Heart left ventricle (tissue), 16 donors: ENCODE measurements around the gene MRC1. TPM values are rescaled to one million over a fixed set of nuclear protein-coding genes. Genes with fewer than 3 reads are reported as not detected.
A peak's percentile ranks its signal among the peaks of the same experiment; 100 is the strongest.

ENCODE experiments used
- ATAC-seq, 4 donors: fragments of 200-7000 bp; cut with Tn5 transposase; one replicate each; pipeline ENCODE4 v1.9.1; 2020 to 2022; ENCODE audit warnings: moderate library complexity in 4 of 4, mild to moderate bottlenecking in 3 of 4, moderate number of reproducible peaks in 1 of 4
- DNase-seq, 5 donors: peaks; one replicate each; pipeline ENCODE4 v3.0.0-alpha.2; 2020
- H3K27ac ChIP-seq, 12 donors: fragments of 200-600 bp; sonication (generic) in 4 of 12; one replicate each; pipeline versions ENCODE4 v1.5.0 to v1.8.0; 2016 to 2022; ENCODE audit warnings: mild to moderate bottlenecking in 2 of 12
- H3K27me3 ChIP-seq, 9 donors: fragments of 200-600 bp; sonication (generic) in 2 of 9; one replicate each; pipeline versions ENCODE4 v1.5.1 to v1.8.0; 2016 to 2022; ENCODE audit warnings: mild to moderate bottlenecking in 3 of 9
- H3K36me3 ChIP-seq, 9 donors: fragments of 200-600 bp; sonication (generic) in 2 of 9; one replicate each; pipeline versions ENCODE4 v1.5.0 to v1.8.0; 2018 to 2022; ENCODE audit warnings: mild to moderate bottlenecking in 2 of 9
- H3K4me1 ChIP-seq, 12 donors: fragments of 200-600 bp; sonication (generic) in 4 of 12; one replicate each; pipeline versions ENCODE4 v1.5.0 to v1.8.0; 2016 to 2022; ENCODE audit warnings: mild to moderate bottlenecking in 3 of 12
- H3K4me3 ChIP-seq, 12 donors: fragments of 200-600 bp; sonication (generic) in 4 of 12; one replicate each; pipeline versions ENCODE4 v1.5.0 to v1.8.0; 2017 to 2022; ENCODE audit warnings: mild to moderate bottlenecking in 9 of 12, moderate library complexity in 4 of 12
- H3K9me3 ChIP-seq, 12 donors: fragments of 200-600 bp; sonication (generic) in 4 of 12; one replicate each; pipeline versions ENCODE4 v1.5.0 to v1.8.0; 2016 to 2022; ENCODE audit warnings: mild to moderate bottlenecking in 1 of 12
- CTCF ChIP-seq, 12 donors: fragments of 200-600 bp; sonication (generic) in 4 of 12; IDR thresholded peaks; one replicate each; pipeline versions ENCODE4 v1.5.0 to v1.8.0; 2018 to 2022; ENCODE audit warnings: antibody characterized with exemption in 12 of 12, mild to moderate bottlenecking in 5 of 12
- POLR2A ChIP-seq, 2 donors: fragments of 450-650 bp; IDR thresholded peaks; one replicate each; pipeline ENCODE4 v1.6.1; 2017; ENCODE audit warnings: antibody characterized with exemption in 2 of 2, mild to moderate bottlenecking in 2 of 2, moderate library complexity in 2 of 2
- WGBS, 4 donors: extraction: QIAGEN DNeasy Blood & Tissue Kit in 2 of 4; methylation state at CpG; one replicate each; pipeline versions ENCODE4 v1.1.5 to v1.1.7; 2013 to 2018; 5-methylcytosine and 5-hydroxymethylcytosine counted together
- intact Hi-C, 10 donors: fragments of 100-400 bp; cut with DNase I; formaldehyde crosslinking; loops; one replicate each; pipeline versions ENCODE4 v1.11.1 to v1.14.2; 2022
- polyA plus RNA-seq, 2 donors: library from polyadenylated mRNA; stranded (reverse); fragments of 200-250 nt; gene quantifications; one replicate each; pipeline ENCODE4 v1.2.3, GENCODE V29; 2013
- total RNA-seq, 9 donors: library from RNA; depleted of rRNA in 2 of 9; stranded (reverse); fragments of >200 nt in 2 of 9; fragmentation: NEBNext Ultra II Directional in 3 of 9; extraction: Animal tissue kit (Norgen Biotek cat#: 25700) in 3 of 9; gene quantifications; one replicate each; pipeline versions ENCODE4 v1.1.0 to v1.2.4, GENCODE V29; 2016 to 2023
- donor health status: ischemic (EF 13 %, LVEDD 7.1; RV severe dilation, severe dysfunction).
- donor health status: healthy with polysubstance abuse.
- donor health status: DM: no; HTN: yes; CAD: no.
- donor health status: DM: no; HTN: no; CAD: no.
- donor health status: ischemic (EF 25% LVEDD 6.9; RV normal size, moderate dysfunction).
- donor health status: ischemic (EF 25% LVEDD 5.7; RV mildly dilated, moderate dysfunction).
- donor health status: healthy.
- donor health status: DM: yes; HTN: yes; CAD: no.
- donor health status: ischemic (EF 35%, LVEDD 5.7; RV mildly dilated, moderate dysfunction).
- donor health status: nonischemic (EF 11% LVEDD 7.7; RV severe dilation, severe dysfunction).
- donor health status: DM: yes; HTN: yes; CAD: no.
- donor health status: PGD.
- donor health status: ischemic (EF 29% LVEDD 5.4; RV normal size, mild dysfunction).
- donor health status: nonischemic (EF 23%, LVEDD 6.1; RV moderate dilation, normal function).

MRC1 gene
- total and polyA plus RNA-seq, 11 donors = 3.1 to 144 (median 9.7) TPM

DNA sequence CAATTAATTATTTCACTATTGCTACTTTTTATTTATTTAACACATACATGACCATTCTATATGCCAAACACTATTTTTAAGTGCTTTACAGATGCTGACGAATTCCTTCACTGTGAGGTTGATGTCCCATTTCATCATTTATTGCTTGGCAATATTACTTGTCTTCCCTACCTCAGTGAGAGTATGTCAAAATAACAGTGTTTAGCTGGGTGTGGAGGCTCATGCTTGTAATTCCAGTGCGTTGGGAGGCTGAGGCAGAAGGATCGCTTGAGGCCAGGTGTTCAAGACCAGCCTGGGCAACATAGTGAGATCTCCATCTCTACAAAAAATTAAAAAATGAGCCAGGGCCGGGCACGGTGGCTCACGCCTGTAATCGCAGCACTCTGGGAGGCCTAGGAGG, 19.8 kb upstream of the MRC1 start:
- TF ChIP-seq POLR2A (IDR thresholded peaks at IDR 0.05) (no peak), CTCF (IDR thresholded peaks at IDR 0.05) (no peak)
- Histone ChIP-seq H3K27ac (no peak overlapping the region), H3K4me1 (peaks cover 0 to 64% (median 0%) of the 10 kb centered on the region in 12 donors), H3K4me3 (no peak overlapping the region), H3K27me3 (no peaks in the 10 kb centered on the region), H3K9me3 (no peaks in the 10 kb centered on the region), H3K36me3 (no peaks in the 10 kb centered on the region)
- no peak for DNase-seq
- no peak for ATAC-seq
- intact Hi-C loops = no loop called here
- 87 to 95% (median 95%) methylated on average over 7 of the region's 7 CpGs for WGBS, 4 donors

DNA sequence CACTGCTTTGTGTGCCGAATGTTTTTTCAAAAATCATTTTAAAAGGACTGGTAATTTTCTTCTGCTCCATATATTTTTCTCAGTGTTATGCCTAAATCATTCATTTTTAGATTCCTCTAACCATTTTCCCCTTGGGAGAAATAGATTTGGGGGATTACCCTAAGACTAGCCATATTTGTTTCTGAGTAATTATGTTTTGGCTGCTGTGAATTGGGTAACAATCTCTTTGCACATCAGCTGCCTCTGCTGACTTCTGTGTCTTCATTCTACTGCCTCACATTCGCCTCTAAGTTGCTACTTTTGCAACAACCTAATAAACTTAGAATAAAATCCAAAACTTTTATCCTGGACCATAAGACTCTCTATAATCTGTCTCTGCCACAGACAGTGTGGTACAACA, 18.5 kb upstream of the MRC1 start:
- WGBS, 4 donors = 86 to 92% (median 88%) methylated on average over 2 of the region's 2 CpGs
- intact Hi-C loops = no loop called here
- no peaks in the 10 kb centered on the region for H3K27me3 ChIP-seq
- no peaks in the 10 kb centered on the region for H3K9me3 ChIP-seq
- DNase-seq (no peak), ATAC-seq (no peak)
- peaks cover 0 to 52% (median 0%) of the 10 kb centered on the region in 12 donors for H3K4me1 ChIP-seq
- H3K27ac ChIP-seq = no peak overlapping the region
- H3K36me3 ChIP-seq = no peaks in the 10 kb centered on the region
- H3K4me3 ChIP-seq = no peak overlapping the region
- TF ChIP-seq POLR2A (IDR thresholded peaks at IDR 0.05) (no peak), CTCF (IDR thresholded peaks at IDR 0.05) (no peak)

GRCh38 chr10:17792991-17793390, 16.2 kb upstream of the MRC1 start:
- intact Hi-C loops = no loop called here
- TF ChIP-seq POLR2A (IDR thresholded peaks at IDR 0.05) (no peak), CTCF (IDR thresholded peaks at IDR 0.05) (no peak)
- DNase-seq (no peak), ATAC-seq (no peak)
- Histone ChIP-seq H3K4me1 (peaks cover 0 to 31% (median 0%) of the 10 kb centered on the region in 12 donors), H3K4me3 (no peak overlapping the region), H3K27me3 (no peaks in the 10 kb centered on the region), H3K9me3 (no peaks in the 10 kb centered on the region), H3K36me3 (no peaks in the 10 kb centered on the region), H3K27ac (peak overlapping the region in 1 of 12 donors; percentile 56)

DNA sequence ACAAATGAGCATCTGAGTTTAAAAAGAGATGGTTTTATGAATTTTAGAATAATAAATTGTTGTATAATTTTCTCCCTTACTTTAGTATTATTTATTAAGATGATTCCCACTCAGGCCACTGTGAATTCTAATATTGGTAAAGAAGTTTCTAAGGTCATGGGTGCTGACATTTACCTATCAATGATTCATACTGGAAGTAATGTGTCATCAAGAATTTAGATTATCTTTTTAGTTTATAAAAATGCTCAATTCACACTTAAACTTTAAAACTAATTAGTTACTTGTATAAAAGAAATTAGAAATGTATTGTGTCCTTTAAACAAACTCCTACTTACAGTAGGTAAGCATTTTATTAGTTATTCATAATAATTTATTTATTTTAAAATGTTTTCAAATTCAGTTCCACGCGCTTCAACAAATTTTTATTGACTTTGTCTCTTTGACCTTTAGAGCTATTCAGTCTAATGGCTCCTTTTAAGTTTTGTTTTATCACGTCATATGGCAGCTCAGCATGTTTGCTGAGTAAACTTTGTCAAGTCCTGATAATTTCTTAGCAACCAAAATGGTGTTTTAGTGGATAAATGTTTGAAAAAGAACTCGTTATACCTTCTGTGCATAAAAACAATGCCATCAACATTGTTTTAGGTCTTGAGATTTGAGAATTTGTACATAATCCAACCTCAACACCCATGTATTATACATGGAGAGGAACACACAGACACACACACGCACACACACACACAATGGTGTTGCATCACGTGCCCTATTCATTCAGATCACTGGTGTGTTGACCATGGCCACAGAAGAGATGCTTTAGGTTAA, 15.1 kb upstream of the MRC1 start:
- Histone ChIP-seq H3K4me3 (no peak overlapping the region), H3K9me3 (no peaks in the 10 kb centered on the region), H3K27me3 (no peaks in the 10 kb centered on the region), H3K4me1 (peaks cover 0 to 31% (median 0%) of the 10 kb centered on the region in 12 donors), H3K27ac (peak overlapping the region in 1 of 12 donors; percentile 56), H3K36me3 (no peaks in the 10 kb centered on the region)
- WGBS, 4 donors = 76 to 94% (median 80%) methylated on average over 6 of the region's 6 CpGs
- no peak for ATAC-seq
- TF ChIP-seq POLR2A (IDR thresholded peaks at IDR 0.05) = no peak
- no peak for TF ChIP-seq CTCF (IDR thresholded peaks at IDR 0.05)
- DNase-seq = no peak
- intact Hi-C loops = no loop called here
